GM19240 (cell line): ENCODE data around the gene TBRG4.
"Not testable (repeated sequence)": the region's sequence is repeated elsewhere in the genome, so short reads cannot be mapped to it uniquely, and the experiment has no call there.

Experiments
- DNase-seq: peaks from one replicate; pipeline ENCODE4 v3.0.0; 2011; ENCODE audit warnings: low spot score; ENCODE audit not compliant: insufficient read length

Gene TBRG4

DNA sequence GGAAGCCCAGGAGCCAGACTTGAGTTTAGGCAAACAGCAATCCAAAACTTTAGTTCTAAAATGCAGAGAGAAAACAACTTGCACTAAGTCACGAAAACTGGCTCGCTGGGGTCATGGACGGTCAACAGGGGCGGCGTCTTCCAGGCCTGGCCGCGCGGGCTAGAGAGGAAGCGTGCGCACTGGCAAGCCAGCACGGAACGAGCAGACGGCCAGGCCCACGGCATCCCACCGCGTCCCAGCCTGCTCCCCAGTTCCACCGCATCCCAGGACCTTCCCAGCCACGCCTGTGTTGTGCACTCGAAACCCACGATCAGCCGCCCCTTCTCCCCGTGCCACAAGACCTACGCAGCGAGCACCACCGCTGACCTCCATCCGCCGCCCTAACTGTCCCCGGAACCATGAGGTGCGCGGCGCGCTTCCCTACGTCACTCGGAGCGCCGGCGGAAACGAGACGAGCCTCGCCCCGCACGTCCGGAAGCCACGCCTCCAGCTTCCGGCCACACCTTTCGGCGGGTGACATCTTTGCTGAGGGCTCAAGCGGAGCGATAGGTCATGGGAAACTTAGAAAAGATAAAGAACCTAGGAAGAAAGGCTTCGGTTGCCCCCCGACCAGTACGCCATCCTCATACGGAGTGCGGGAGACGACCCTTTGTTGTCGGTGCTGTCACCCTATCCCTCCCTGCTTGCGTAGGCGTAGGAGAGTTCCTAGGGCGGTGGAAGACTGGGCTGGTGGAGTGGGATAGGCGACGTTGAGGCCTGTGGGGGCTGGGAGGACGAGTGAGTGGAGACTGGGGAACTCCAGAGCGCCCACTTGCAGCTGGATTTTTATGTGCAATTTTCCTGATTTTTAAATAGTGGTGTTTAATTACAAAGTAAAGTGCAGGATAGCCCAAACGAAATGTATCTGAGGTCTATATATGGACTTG, at the start of gene TBRG4:
TBRG4 (minus strand) TSS at position 400 of the 926 bp plus-strand sequence. CDS start 2,460 bp downstream, outside the sequence.
- DNase-seq, result peak; percentile 91

DNA sequence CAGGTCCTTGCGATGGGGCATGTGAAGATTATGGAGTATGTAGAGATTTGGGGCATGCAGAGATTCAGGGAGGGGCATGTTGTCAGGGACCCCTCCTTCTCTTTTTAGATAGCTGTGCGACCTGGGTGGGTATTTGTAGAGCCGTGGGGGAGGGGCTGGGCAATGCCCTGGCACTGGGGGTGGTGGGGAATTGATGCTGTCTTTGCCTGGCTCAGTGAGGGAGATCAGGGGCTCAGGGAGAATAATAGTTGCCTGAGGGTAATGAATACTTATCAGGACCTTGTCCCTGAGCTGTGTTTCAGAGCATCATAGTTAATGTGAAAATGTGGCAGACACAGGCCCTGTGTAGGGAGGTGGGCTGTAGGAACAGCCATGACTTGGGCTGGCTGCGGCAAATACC, 49.6 kb upstream of the TBRG4 start:
- no peak for DNase-seq

DNA sequence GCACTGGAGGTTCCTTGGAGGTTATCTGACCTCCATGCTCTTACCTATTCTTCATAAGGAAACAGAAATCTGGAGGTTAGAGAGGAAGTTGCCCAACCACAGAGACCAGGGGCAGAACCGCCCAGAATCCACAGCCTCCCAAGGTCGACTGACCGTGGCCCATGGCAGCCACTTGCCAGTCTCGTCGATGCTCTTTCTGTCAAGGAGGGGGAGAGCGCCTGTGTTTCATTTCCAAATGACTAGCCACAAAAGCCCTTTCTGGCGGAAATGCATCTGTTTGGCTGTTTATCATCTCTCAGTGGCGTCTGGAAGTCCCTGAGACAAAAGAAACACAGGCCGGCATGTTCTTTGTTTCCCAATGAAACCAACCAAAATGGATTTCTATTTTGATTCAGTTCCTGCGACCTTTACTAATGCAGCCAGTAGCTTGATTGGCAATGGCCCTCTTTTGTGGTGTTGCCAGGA, 49.0 kb upstream of the TBRG4 start:
- peak; percentile 41 for DNase-seq

DNA sequence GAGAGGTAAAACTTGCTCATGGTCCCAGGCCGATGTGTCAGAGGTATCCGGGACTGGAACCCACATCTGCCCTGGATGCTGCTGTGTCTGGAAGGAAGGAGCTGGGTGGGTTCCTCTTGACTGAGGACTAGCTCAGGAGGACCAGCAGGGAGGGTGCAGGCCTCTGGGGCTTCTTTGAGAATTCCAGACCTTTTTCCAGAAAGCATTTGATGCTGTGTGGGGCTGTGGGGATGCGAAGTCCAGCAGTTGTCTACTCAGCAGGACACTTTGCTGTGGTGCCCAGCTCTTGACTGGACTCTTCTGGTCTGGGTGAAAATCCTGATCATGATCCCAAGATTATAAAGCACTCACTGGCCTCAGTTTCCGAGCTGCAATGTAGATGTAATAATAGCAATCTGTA, 47.8 kb upstream of the TBRG4 start:
- no peak for DNase-seq

DNA sequence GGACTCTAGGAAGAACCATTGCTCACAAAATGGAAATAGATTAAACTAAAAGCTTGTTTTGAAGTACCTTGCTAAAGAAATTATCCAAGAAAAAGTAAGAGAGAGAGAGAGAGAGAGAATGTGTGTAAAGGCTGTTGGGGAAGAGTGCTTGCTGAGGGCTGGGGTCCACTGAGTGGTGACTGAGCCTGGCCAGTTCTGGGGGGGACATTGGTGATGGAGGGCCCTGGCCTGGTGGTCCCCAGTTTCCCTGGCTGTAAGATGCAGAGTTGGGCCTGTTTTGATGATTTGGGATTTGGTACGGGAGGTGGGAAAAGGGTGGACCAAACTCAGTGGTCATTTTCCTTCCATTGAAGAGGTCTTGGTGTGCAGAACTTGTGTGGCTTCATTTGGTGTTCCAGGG, 47.0 kb upstream of the TBRG4 start:
- no peak for DNase-seq

DNA sequence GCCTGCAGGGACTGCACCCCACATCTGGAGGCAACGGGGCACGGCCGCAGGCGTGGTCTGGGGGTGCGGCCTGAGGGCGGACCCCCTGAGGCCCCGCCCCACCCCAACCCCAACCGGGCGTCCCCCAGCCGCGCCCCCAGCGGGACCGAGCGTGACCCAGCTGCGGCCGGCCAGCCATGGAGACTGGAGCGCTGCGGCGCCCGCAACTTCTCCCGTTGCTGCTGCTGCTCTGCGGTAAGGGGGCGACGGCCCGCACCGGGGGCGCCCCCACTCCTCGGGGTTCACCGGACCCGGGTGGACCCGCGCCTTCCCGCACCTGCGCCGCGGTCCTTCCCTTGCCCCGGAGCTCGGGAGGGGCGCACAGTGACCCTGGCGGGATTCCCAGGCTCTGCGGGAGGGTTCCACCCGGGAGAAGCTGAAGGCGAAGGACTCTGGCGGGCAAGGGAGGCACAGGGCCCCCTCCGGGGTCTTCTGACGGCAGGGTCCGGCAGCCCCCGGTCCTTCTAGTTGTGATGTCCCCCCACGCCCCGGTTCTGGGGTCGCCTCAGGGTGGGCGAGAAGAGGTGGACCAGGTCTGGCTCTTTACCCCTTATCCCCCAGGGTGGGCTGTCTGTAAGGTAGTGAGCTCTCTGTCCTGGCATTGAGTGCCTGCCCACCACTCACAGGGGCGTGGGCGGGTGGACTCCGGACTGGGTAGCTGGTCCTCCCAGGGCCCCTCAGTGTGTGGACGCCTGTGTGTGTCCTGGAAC, 46.3 kb upstream of the TBRG4 start, which contains the start of gene RAMP3:
RAMP3 (plus strand) TSS at position 139 of the 749 bp plus-strand sequence; CDS start at position 177, 38 bp downstream.
- no peak for DNase-seq

DNA sequence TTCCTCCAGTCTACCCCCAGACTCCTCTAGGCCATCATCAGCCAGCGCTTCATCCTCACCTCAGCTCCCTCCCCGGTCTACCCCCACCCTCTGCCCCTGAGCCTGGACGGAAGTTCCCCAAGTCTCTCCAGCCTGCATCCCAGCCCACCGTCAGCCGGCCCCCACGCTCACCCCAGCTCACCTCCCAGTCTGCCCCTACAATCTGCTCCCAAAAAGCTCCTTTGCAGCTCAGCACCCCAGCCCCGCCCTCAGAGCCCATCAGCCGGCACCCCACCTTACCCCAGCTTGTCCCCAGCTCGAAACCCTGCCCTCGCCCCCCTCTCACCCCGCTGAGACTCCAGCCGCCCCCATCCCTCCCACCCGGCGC, 45.8 kb upstream of the TBRG4 start:
- no peak for DNase-seq

DNA sequence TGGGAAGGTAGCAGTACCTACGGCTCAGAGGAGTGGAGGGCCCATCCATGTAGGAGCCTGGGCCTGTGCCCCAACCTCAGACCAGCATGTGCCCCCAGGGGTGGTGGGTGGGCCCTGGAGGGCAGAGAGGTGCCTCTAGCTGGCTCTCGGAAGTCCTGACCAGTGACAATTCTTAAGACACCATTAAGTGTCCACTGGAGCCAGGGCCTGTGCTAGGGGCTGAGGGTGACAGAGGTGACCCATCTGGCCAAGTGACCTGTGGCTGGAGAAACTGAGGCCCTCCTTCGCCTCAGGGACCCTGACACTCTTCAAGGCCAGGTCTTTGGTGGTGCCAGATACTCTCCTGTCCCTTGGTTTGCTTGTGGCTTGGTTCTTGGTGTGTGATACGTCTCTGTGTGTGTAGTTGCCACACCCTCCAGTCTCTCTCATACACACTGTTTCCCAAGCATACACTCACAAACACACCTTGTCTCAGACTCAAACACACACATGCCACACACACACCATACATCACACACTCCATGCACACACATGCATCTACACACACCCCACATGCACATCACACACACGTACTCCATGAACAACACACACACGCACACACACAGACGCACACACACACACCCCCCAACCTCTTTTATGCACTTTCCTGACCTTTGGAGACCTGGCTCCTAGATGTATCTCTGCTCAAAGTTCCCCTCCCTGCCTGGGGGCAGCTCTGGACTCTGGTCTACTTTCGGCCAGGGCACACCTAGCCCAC, 45.2 kb upstream of the TBRG4 start:
- no peak for DNase-seq

DNA sequence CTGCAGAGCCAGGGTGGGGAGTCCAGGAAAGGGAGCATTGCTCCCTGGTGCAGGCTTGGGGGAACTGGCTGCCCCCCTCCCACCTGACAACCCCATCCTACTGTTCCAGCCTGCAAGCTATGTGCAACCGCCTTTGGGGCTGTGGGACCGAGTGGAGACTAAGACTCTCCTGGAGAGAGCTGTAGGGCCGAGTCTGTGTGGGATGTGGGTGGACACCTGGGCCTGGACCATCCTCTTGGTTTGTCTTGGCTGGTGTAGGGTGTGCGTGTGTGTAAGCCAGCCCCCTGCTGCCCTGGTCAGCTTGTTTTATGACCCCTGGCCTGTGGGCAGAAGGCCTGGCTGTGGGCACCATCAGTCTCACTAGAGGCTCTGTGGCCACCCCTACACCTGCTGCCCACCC, 44.4 kb upstream of the TBRG4 start:
- DNase-seq, result no peak

DNA sequence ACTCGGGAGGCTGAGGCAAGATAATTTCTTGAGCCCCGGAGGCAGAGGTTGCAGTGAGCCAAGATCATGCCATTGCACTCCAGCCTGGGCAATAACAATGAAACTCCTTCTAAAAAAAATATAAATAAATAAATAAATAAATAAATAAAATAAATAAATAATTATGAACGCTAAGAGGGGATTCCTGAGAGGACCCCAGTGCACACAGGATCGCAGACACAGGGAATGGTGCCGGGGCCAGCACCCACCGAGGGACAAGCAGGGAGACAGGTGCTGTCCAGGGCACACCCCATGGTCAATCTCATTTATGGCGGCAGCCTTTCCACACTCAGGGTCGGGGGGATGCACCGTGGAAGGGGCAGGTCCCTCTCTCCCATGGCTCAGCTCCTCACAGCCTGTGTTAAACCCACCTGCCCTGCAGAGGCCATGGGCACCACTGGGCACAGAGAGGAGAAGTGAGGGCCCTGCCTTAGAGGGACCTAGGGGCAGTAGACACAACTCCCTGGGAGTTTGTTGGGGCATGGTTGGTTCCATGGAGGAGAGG, 43.9 kb upstream of the TBRG4 start:
- no peak for DNase-seq

DNA sequence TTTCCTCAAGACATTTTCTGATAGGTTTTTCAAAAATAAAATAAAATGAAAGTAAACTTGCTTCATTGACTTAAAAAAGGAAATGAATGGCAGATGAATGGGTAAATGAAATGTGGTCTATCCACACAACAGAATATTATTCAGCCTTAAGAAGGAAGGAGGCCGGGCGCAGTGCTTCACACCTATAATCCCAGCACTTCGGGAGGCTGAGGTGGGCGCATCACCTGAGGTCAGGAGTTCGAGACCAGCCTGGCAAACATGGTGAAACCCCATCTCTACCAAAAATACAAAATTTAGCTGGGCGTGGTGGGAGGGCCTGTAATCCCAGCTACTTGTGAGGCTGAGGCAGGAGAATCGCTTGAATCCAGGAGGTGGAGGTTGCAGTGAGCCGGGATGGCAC, 42.4 kb upstream of the TBRG4 start:
- DNase-seq, result not testable (repeated sequence)

DNA sequence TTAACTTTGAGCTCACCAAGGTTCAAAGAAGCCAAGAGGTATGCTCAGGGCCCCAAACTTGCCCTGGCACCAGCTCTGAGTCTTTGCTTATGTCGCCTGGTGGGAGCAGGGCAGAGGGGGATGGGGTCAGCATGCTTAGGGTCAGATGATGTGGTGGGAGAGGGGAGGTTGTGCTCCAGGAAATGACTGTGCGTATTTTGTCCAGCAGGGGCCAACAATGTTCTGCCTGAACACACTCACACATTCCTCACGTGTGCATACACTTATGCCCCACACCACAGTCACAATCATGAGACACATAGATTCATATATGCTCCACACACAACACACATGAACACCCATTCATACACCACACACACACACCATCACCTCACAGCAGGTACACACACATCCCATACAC, 41.7 kb upstream of the TBRG4 start:
- no peak for DNase-seq

DNA sequence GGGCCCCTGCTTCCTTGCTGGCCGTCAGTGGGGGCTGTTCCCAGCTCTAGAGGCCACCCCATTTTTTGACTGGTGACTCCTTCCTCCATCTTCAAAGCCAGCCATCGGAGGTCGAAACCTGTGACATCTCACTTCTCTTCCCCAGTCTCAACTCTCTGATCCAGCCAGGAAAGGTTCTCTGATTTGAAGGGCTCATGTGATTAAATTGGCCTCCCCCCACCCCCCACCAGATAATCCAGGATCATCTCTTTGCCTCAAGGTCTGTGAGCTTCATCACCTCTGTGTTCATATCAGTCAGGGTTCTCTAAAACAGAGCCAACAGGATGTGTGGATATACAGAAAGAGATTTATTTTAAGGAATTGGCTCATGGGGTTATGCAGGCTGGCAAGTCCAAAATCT, 40.5 kb upstream of the TBRG4 start:
- no peak for DNase-seq

DNA sequence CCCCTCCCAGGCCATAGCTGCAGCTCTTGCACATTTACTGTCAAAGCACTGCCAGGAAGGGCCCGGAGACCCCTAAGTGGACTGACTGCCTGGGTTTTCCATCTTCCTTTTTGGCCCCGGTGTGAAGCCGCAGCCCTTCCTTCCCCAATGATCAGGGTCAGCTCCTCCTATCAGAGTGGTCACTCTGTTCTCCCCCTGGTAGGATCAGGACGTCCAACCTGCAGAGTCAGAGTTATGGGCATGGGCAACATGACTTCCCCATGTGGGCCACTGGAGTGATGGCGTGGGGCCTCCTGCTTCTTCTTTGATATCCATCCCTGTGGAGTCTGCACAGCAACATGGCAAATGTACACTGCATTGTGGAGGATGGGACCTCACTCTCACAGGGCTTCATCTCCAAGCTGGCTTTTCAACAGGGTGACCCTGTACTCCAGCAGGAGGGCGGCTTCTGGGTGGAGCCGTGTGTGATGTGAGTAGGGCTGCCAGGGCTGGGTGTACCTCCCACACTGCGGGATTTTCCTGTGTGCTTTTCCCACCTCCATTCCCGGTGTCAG, 39.7 kb upstream of the TBRG4 start:
- DNase-seq, result no peak

DNA sequence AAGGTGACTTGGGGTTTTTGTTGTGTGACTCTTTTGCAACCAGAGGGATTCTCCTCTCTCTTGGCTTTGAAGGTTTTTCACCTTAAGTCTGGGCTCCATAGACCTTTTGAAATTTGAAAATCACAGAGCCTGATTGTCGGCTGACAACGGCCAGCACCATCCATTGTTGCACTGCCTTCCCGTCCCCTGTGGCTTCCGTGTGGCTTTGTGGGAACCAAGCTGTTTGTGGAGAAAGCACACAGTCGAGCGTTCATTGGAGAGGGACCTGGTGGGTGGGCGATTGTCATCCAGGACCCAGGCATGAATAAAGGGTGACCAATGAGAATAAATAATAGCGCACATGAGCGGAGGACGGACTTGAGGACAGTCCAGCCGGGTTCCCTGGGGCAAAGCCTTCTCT, 38.7 kb upstream of the TBRG4 start:
- no peak for DNase-seq

DNA sequence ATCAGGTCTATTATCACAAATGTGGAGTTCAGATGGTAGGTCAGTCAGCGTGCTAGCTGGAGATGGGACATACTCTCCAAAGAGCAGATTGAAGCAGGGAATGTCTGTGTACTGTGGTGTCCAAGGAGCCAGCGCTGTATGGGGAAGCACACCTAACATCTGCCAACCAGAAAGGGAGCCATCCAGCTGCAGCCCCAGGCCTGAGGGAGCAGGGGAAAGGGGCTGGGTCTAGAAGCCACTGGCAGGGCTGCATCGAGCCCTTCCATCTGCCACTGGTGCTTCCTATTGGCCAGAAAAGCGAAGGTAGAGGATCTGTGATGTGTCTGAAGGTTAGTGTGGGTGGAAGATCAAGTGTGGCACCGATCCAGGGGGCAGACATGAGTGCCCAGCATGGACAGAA, 38.1 kb upstream of the TBRG4 start:
- DNase-seq, result no peak

DNA sequence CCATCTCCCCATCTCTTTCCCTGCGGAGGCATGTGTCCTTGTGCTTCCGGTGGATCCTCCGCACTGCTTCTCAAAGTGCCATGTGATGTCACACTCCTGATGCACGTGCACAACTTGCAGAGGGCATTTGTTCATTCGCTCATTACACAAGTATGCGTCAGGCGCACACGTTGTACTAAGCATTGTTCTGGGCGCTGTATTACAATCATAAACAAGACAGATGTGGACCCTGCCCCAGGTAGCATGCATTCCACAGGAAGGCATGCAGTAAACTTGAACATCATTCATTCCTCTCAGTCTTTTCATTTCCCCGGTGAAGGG, 37.1 kb upstream of the TBRG4 start:
- DNase-seq, result no peak

DNA sequence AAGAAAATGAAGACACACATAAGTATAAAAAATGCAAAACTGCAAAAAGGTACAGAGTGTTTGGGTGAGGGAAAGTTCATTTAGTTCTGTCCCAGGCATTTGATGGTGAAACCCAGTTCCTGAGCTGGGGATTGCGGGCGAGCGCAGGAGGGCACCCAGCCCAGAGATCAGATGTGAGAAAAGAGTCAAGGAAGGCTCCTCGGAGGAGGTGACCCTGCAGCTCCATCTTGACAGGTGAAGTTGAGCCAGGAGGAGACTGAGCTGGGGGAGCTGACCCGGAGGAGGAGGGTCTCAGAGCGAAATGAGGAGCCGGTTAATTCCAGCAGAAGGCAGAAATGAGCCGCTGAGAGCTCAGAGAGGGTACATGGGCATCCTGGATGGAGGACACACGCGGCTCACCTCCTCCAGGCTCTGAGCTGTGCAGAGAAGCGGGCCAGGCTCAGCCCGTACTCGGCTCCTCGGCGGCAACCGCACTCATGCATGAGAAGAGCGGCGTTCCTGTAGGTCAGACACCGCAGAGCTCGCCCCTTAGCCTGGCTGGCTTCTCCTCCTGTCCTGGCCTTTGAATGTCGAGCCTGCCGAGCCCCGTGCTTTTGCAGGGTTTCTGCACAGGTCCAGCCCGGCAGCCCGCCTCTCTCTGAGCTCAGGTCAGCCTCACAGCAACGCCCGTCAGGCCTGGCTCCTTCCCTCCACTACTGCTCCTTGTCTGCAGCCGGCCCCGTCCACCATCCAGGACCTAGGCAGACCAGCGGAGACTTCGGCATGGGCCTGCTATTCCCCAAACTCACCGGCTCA, 36.6 kb upstream of the TBRG4 start:
- DNase-seq, result no peak

DNA sequence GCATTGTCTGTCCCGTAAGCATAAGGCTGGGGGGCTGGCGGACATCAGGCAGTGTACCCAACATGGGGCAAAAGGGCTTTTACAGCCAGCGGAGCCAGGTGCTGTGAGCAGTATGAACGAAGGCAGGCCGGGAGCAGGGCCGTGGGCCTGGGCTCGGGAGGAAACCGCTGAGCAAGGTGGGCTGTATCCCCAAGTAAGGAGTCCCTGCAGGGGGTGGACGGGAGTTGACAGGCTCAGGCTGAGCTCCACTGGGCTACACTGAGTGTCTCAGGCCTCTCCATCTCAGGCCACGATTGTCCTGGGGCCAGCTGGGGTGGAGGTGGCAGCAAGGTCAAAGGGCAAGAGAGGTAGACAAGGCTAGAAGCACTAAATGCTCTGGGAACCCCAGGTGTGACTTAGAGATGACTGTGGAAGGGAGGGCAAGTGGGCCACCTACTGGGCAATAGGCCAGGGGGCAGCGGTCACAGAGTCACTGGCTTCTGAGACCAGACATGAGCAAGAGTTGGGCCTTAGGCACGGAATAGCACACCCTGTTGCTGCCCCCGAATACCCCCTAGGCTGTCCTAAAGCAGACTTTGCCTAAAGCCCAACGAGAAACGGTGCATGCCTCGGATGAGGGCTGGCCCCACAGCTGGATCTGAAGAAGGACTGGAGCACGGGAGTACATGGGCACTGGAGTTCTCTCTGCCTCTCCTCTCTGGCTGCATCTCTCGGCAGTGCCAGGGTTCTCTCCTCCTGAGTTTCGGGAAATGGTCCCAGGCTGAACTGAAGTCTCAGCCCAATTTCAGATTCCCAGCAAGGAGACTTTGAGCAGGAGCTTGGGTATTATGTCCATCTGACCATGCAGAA, 35.3 kb upstream of the TBRG4 start:
- DNase-seq, result no peak

DNA sequence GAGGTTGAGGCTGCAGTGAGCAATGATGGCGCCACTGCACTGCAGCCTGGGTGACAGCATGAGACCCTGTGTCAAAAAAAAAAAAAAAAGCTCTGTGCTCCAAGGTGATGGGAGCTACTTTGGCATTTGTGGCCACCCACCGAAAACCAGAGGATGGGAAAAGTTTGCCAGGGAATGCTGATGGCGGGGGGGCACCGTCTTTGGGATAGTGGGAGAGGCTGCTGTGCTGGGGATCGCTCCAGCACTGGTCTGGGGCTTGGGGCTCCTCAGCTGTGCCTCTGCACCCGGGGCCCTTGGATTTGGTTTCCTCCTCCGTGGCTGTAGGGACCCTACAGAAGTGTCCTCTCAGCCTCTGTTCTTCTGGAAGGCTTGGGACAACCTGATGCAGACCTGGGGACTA, 34.4 kb upstream of the TBRG4 start:
- no peak for DNase-seq
